RWPE2 (cell line): ENCODE results near the gene MAP3K14.

Source experiments
- ATAC-seq: fragments of 200-7000 bp; cut with Tn5 transposase; 3 replicates; pipeline ENCODE4 v1.9.1; 2021; ENCODE audit warnings: low read depth
- DNase-seq: peaks from one replicate; pipeline ENCODE4 v3.0.0-alpha.2; 2020; ENCODE audit warnings: low spot score
- H3K27ac ChIP-seq: fragments of 450-650 bp; 2 replicates; pipeline ENCODE4 v1.5.1; 2017; ENCODE audit warnings: mild to moderate bottlenecking; ENCODE audit not compliant: poor library complexity, severe bottlenecking
- H3K27me3 ChIP-seq: fragments of 250-450 bp; sonication (Bioruptor Pico); 2 replicates; pipeline ENCODE4 v1.5.1; 2021; ENCODE audit warnings: mild to moderate bottlenecking, moderate library complexity; ENCODE audit not compliant: insufficient read depth, poor library complexity, severe bottlenecking
- H3K36me3 ChIP-seq: fragments of 250-450 bp; sonication (Bioruptor Pico); 2 replicates; pipeline ENCODE4 v1.5.1; 2020; ENCODE audit warnings: low read depth, mild to moderate bottlenecking, moderate library complexity
- H3K4me1 ChIP-seq: fragments of 250-450 bp; sonication (Bioruptor Pico); 2 replicates; pipeline ENCODE4 v1.5.1; 2021; ENCODE audit warnings: mild to moderate bottlenecking, moderate library complexity; ENCODE audit not compliant: insufficient read depth, poor library complexity, severe bottlenecking
- H3K4me3 ChIP-seq: fragments of 250-450 bp; sonication (Bioruptor Pico); 2 replicates; pipeline ENCODE4 v1.5.1; 2021; ENCODE audit warnings: mild to moderate bottlenecking, moderate library complexity; ENCODE audit not compliant: severe bottlenecking
- H3K9me3 ChIP-seq: fragments of 250-450 bp; sonication (Bioruptor Pico); 2 replicates; pipeline ENCODE4 v1.5.1; 2021; ENCODE audit warnings: mild to moderate bottlenecking, moderate library complexity; ENCODE audit not compliant: severe bottlenecking
- CTCF ChIP-seq: fragments of 450-650 bp; IDR thresholded peaks from one replicate; pipeline ENCODE4 v1.5.1; 2017; ENCODE audit warnings: mild to moderate bottlenecking, moderate library complexity; ENCODE audit not compliant: poor library complexity, severe bottlenecking

Gene MAP3K14

GRCh38 chr17:45320349-45320930, 3.6 kb upstream of the MAP3K14 start:
- peak; percentile 11; the same call in 1 of the 3 replicates for ATAC-seq
- Histone ChIP-seq H3K27me3 (no peaks in the 10 kb centered on the region), H3K27ac (peak overlapping the region; percentile 98), H3K36me3 (no peaks in the 10 kb centered on the region), H3K9me3 (no peaks in the 10 kb centered on the region), H3K4me1 (peaks cover 44% of the 10 kb centered on the region), H3K4me3 (no peak overlapping the region)
- DNase-seq = no peak
- no peak for TF ChIP-seq CTCF

GRCh38 chr17:45319239-45319703, 2.5 kb upstream of the MAP3K14 start:
- Histone ChIP-seq H3K4me3 (no peak overlapping the region), H3K27me3 (no peaks in the 10 kb centered on the region), H3K9me3 (no peaks in the 10 kb centered on the region), H3K4me1 (peaks cover 45% of the 10 kb centered on the region), H3K27ac (peak overlapping the region; percentile 98), H3K36me3 (no peaks in the 10 kb centered on the region)
- no peak for DNase-seq
- peak; percentile 33 for ATAC-seq
- no peak for TF ChIP-seq CTCF

- DNase-seq (no peak), ATAC-seq (peak; percentile 5; the same call in 2 of the 3 replicates)
- Histone ChIP-seq H3K4me3 (no peak overlapping the region), H3K36me3 (no peaks in the 10 kb centered on the region; the same call in 1 of the 2 replicates), H3K4me1 (peaks cover 50% of the 10 kb centered on the region), H3K9me3 (no peaks in the 10 kb centered on the region), H3K27me3 (no peaks in the 10 kb centered on the region), H3K27ac (peak overlapping the region; percentile 98)
- TF ChIP-seq CTCF = no peak
These were observed 1.9 kb upstream of the MAP3K14 start for GRCh38 chr17:45318561-45319230.

- peak; percentile 100 for DNase-seq
- Histone ChIP-seq H3K27me3 (no peaks in the 10 kb centered on the region), H3K4me1 (peaks cover 64% of the 10 kb centered on the region), H3K9me3 (no peaks in the 10 kb centered on the region), H3K36me3 (no peaks in the 10 kb centered on the region; the same call in 1 of the 2 replicates), H3K4me3 (peak overlapping the region; percentile 82), H3K27ac (peak overlapping the region; percentile 98)
- peak; percentile 69 for ATAC-seq
- no peak for TF ChIP-seq CTCF
These were observed 500 bp upstream of the MAP3K14 start for GRCh38 chr17:45317111-45317928.
